CD4-positive, alpha-beta T cell (primary cell): ENCODE measurements around the gene CDC40. TPM values are rescaled to one million over a fixed set of nuclear protein-coding genes. Genes with fewer than 3 reads are reported as not detected.

Experiments used
- ATAC-seq: fragments of 200-7000 bp; cut with Tn5 transposase; one replicate; pipeline ENCODE4 v1.10.0; 2022; ENCODE audit warnings: mild to moderate bottlenecking; ENCODE audit not compliant: poor library complexity
- CTCF ChIA-PET: fragments of 350-600 bp; sonication (Branson Sonifier 250); formaldehyde crosslinking; loops from one replicate; lab custom pipeline; 2021; ENCODE audit warnings: antibody characterized with exemption, inconsistent platforms; lab: Charles Lee
- POLR2A ChIA-PET: fragments of 350-600 bp; sonication (Branson Sonifier 250); formaldehyde crosslinking; loops from one replicate; lab custom pipeline; 2021; ENCODE audit warnings: antibody characterized with exemption, inconsistent platforms; lab: Charles Lee
- DNase-seq, 14 experiments: peaks; one replicate each; pipeline ENCODE4 v3.0.0-alpha.2; 2013 to 2020; ENCODE audit warnings: mixed read lengths in 2 of 14
- H3K27ac ChIP-seq, 2 donors: one replicate each; pipeline versions ENCODE4 v1.5.1 to v1.7.0; 2013; ENCODE audit warnings: low read length in 2 of 2, low read depth in 1 of 2, mild to moderate bottlenecking in 1 of 2
- H3K27me3 ChIP-seq, 2 experiments: 1 replicate in 1 of 2; 2 replicates in 1 of 2; pipeline versions ENCODE4 v1.6.1 to v1.7.0; 2013; ENCODE audit warnings: low read length in 2 of 2, control low read depth in 1 of 2, mild to moderate bottlenecking in 1 of 2, moderate library complexity in 1 of 2; ENCODE audit not compliant: insufficient read depth in 2 of 2, control insufficient read depth in 1 of 2
- H3K36me3 ChIP-seq: one replicate; pipeline ENCODE4 v1.6.1; 2013; ENCODE audit warnings: low read length, control low read depth; ENCODE audit not compliant: insufficient read depth
- H3K4me1 ChIP-seq: one replicate; pipeline ENCODE4 v1.6.1; 2013; ENCODE audit warnings: low read length, control low read depth; ENCODE audit not compliant: insufficient read depth
- H3K4me3 ChIP-seq: one replicate; pipeline ENCODE4 v1.5.1; 2013; ENCODE audit warnings: mild to moderate bottlenecking, low read length, moderate library complexity
- H3K9me3 ChIP-seq, 2 experiments: 1 replicate in 1 of 2; 2 replicates in 1 of 2; pipeline versions ENCODE4 v1.6.1 to v1.7.0; 2013; ENCODE audit warnings: low read length in 2 of 2, mild to moderate bottlenecking in 2 of 2, control low read depth in 1 of 2, moderate library complexity in 1 of 2; ENCODE audit not compliant: control insufficient read depth in 1 of 2, insufficient read depth in 1 of 2
- H3K27ac Mint-ChIP-seq: one replicate; pipeline ENCODE4 v1.8.0; 2020; ENCODE audit warnings: mixed read lengths
- H3K27me3 Mint-ChIP-seq: one replicate; pipeline ENCODE4 v1.8.0; 2021; ENCODE audit warnings: mixed read lengths
- H3K36me3 Mint-ChIP-seq: one replicate; pipeline ENCODE4 v1.8.0; 2021; ENCODE audit warnings: low read depth, mixed read lengths
- H3K4me1 Mint-ChIP-seq: one replicate; pipeline ENCODE4 v1.8.0; 2021; ENCODE audit warnings: low read depth, mixed read lengths
- H3K4me3 Mint-ChIP-seq: one replicate; pipeline ENCODE4 v1.8.0; 2020; ENCODE audit warnings: mild to moderate bottlenecking, mixed read lengths
- H3K9me3 Mint-ChIP-seq: one replicate; pipeline ENCODE4 v1.8.0; 2020; ENCODE audit warnings: mixed read lengths
- intact Hi-C, 2 experiments: fragments of 100-400 bp; cut with DNase I in 1 of 2; cut with micrococcal nuclease in 1 of 2; formaldehyde crosslinking; loops; one replicate each; pipeline versions ENCODE4 v1.15.1 to v1.9.0; 2023 to 2025; cut with DNase I, micrococcal nuclease
- total RNA-seq, 174 experiments: library from RNA in 2 of 174; stranded (reverse) in 2 of 174; gene quantifications; one replicate each; pipeline ENCODE4 v1.2.3 and lab custom pipeline; 2021 to 2026
- TF ChIP-seq, protein P1 (sequence below): fragments of 200-600 bp; IDR thresholded peaks from one replicate; pipeline ENCODE4 v1.8.0; 2022; ENCODE audit warnings: antibody characterized with exemption, mild to moderate bottlenecking

CDC40 gene
- total RNA-seq, 2 experiments from 2014 or later = 26.0 to 29.5 TPM

DNA sequence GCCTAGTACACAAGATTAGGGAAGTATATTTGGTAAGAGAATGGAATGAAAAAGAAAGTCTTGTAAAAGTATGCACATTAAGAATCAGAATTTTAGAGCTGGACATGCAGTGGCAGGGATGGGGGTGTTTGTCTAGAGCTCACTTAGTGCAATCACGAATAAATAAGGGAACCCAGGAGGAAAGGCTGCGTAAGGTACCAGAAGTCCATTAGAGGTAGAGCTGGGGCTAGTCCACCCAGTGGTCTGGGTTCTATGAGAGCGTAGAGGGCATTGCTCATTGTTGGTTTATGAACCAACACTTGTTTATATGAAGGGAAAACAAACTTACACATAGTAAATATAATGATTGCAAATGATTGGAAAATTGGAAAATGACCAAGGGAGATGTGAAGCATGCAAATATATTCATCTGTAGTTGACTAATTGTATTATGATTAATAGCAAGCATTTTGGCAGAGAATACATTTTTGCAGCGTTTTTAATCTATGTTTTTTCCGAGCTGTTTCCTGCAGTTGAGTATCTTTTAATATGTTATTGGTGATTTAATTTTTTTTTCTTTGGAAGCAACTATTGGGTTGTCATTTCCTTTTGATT lies 3.2 kb downstream of the CDC40 start:
- ChIA-PET POLR2A (interaction anchor here (0.7 kb wide), 1 partner anchor 24 kb away, joined by 3 read pairs; no protein-coding TSS in a partner anchor), CTCF (no interaction called here)
- Mint-ChIP-seq H3K4me3 (no peak overlapping the region), H3K27me3 (no peaks in the 10 kb centered on the region), H3K4me1 (peaks cover 28% of the 10 kb centered on the region), H3K9me3 (no peaks in the 10 kb centered on the region), H3K36me3 (peaks cover 17% of the 10 kb centered on the region), H3K27ac (no peak overlapping the region)
- no peak for ATAC-seq
- intact Hi-C loops = loop anchor here in 1 of 2 experiments (5.0 to 10.0 kb wide), 4 partner anchors 491 to 1901 kb away; partner anchors contain the start of genes AK9, CEP57L1, FAM229B and FIG4
- H3K27me3 ChIP-seq = no peaks in the 10 kb centered on the region
- no peaks in the 10 kb centered on the region for H3K9me3 ChIP-seq
- H3K36me3 ChIP-seq = peaks cover 3% of the 10 kb centered on the region
- DNase-seq = no peak
- TF ChIP-seq, protein P1, sequence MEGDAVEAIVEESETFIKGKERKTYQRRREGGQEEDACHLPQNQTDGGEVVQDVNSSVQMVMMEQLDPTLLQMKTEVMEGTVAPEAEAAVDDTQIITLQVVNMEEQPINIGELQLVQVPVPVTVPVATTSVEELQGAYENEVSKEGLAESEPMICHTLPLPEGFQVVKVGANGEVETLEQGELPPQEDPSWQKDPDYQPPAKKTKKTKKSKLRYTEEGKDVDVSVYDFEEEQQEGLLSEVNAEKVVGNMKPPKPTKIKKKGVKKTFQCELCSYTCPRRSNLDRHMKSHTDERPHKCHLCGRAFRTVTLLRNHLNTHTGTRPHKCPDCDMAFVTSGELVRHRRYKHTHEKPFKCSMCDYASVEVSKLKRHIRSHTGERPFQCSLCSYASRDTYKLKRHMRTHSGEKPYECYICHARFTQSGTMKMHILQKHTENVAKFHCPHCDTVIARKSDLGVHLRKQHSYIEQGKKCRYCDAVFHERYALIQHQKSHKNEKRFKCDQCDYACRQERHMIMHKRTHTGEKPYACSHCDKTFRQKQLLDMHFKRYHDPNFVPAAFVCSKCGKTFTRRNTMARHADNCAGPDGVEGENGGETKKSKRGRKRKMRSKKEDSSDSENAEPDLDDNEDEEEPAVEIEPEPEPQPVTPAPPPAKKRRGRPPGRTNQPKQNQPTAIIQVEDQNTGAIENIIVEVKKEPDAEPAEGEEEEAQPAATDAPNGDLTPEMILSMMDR = no peak
- H3K4me1 ChIP-seq = peaks cover 37% of the 10 kb centered on the region
- H3K4me3 ChIP-seq = no peak overlapping the region
- H3K27ac ChIP-seq = no peak overlapping the region

- H3K4me1 ChIP-seq = peaks cover 36% of the 10 kb centered on the region
- no peak overlapping the region for H3K27ac Mint-ChIP-seq
- ChIA-PET CTCF (no interaction called here), POLR2A (interaction anchor here (1.4 kb wide), 1 partner anchor 25 kb away, joined by 3 read pairs; no protein-coding TSS in a partner anchor)
- intact Hi-C loops = loop anchor here in 1 of 2 experiments (10.0 kb wide), 2 partner anchors 1091 to 1899 kb away; partner anchors contain the start of genes CEP57L1, FAM229B, SESN1 and TUBE1
- no peaks in the 10 kb centered on the region for H3K9me3 Mint-ChIP-seq
- no peak overlapping the region for H3K4me3 ChIP-seq
- H3K4me1 Mint-ChIP-seq = peaks cover 19% of the 10 kb centered on the region
- H3K36me3 Mint-ChIP-seq = peaks cover 7% of the 10 kb centered on the region
- no peak for DNase-seq
- TF ChIP-seq, protein P1 = no peak
- no peaks in the 10 kb centered on the region for H3K27me3 Mint-ChIP-seq
- H3K27me3 ChIP-seq = no peaks in the 10 kb centered on the region
- no peaks in the 10 kb centered on the region for H3K9me3 ChIP-seq
- peaks cover 3% of the 10 kb centered on the region for H3K36me3 ChIP-seq
- H3K4me3 Mint-ChIP-seq = peak overlapping the region; percentile 28
- no peak overlapping the region for H3K27ac ChIP-seq
- no peak for ATAC-seq
Measured at GRCh38 chr6:110185879-110186278, 5.7 kb downstream of the CDC40 start.

- Mint-ChIP-seq H3K4me1 (peaks cover 19% of the 10 kb centered on the region), H3K9me3 (no peaks in the 10 kb centered on the region), H3K36me3 (peaks cover 15% of the 10 kb centered on the region), H3K27me3 (no peaks in the 10 kb centered on the region), H3K27ac (no peak overlapping the region), H3K4me3 (no peak overlapping the region)
- Histone ChIP-seq H3K9me3 (no peaks in the 10 kb centered on the region), H3K27ac (no peak overlapping the region), H3K4me3 (no peak overlapping the region), H3K4me1 (peaks cover 16% of the 10 kb centered on the region), H3K27me3 (no peaks in the 10 kb centered on the region), H3K36me3 (peaks cover 6% of the 10 kb centered on the region)
- no peak for DNase-seq
- POLR2A ChIA-PET = interaction anchor here (1.0 to 1.2 kb wide), 2 partner anchors 9 to 10 kb away, joined by 4 to 7 read pairs; partner anchors contain the start of gene CDC40
- intact Hi-C loops = loop anchor here in 1 of 2 experiments (10.0 kb wide), 2 partner anchors 1094 to 1896 kb away; partner anchors contain the start of genes CEP57L1, FAM229B, SESN1 and TUBE1
- TF ChIP-seq, protein P1 = no peak
- no peak for ATAC-seq
- CTCF ChIA-PET = interaction anchor here (0.9 to 1.2 kb wide), 2 partner anchors 8 to 14 kb away, joined by 3 read pairs; partner anchors contain the start of gene CDC40
Measured at GRCh38 chr6:110188791-110189190, 8.6 kb downstream of the CDC40 start.
